ENCODE results near the gene COL25A1.
"Not testable (repeated sequence)": the region's sequence is repeated elsewhere in the genome, so short reads cannot be mapped to it uniquely, and the experiment has no call there.

COL25A1 gene

DNA sequence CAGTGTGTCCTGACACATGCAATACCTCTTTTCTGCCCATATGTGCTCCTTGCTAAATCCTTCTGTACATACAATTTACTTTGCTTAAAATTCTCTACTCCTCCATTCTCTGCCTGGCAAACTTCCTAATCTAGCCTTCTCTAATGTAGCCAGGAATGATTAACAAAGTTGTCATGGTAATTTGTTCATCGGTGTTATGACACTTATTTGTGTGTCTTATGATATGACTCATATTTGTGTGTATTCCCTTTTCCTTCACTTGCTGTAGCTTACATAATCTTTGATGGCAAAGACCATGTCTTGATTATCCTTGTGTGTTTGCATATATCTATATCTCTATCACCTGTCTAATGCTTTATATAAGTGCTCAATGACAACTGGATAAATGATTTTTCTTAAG is 133.3 kb downstream of the COL25A1 start:
- no peak for DNase-seq (ENCODE audit: low spot score)

DNA sequence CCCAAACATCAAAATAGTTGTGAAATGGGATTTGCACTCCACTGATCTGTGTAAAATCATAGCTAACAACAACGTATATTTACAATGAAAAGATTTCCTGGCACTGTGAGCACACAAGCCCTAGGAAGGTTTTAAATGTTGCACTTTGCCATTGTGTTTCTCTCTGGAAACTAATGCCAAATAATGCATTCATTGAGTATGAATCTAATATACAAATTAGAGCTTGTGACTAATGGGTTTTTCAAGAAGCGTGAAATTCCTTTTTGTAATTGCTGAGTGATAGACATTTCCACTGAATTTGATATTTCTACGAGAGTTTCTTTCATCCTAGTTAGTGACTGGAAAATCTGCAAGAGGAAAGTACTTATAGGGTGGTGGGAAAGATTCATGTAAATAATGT is 135.9 kb downstream of the COL25A1 start:
- no peak for DNase-seq (ENCODE audit: low spot score)

DNA sequence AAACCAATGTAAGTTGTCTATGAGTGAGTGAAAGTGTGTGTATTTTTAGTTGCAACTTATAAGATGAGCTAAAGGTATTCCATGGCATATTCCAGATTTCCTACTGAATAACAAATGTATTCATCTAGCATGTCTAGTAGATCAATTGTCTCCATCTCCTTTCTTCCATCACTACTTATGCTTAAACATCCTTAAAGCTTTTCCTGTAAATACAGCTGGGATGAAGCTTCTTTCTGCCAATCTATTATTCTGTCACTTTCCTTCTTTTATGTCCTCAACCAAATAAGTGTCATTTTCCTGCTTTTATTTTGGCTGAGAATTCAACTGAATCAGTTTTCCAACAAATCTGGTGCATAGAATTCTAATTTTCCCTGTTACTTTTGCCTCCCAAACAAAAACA is 136.3 kb downstream of the COL25A1 start:
- no peak for DNase-seq (ENCODE audit: low spot score)

DNA sequence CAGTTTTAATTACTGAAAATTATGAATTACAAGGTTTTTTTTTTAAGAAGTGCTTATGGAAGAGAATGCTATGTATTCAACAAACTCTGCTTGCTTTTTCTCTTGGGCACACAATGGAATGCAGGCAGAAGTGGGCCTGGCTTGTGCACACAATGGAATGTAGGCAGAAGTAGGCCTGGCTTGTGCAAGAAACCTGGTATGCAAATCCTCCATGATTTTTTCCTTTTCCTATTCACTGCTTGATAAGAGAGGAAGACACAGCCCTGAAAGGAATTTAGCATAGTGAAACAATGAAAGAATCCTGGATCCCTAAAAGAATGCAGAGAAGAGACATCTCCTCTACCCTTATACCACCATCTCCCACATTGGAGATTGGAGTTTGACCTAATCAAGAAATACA is 138.4 kb downstream of the COL25A1 start:
- DNase-seq (ENCODE audit: low spot score): no peak

DNA sequence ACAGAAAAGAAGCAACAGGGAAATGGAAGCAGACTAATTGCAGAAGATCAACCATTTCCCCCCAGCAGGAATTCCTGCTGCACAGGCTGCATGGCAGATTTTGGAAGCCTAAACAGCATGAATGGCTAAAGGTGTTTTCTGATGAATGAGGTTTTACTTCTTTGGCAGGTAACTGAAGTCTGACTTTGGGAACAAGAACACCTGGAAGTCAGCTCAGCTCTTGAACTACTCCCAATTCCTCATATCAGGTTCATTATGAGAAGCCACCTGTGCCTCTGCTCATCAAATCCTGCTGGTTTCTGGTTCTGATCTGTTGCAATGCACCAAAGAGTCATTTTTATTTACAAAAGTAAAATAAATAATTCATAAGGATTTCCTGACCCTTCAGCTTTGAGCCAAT is 139.0 kb downstream of the COL25A1 start:
- no peak for DNase-seq (ENCODE audit: low spot score)

DNA sequence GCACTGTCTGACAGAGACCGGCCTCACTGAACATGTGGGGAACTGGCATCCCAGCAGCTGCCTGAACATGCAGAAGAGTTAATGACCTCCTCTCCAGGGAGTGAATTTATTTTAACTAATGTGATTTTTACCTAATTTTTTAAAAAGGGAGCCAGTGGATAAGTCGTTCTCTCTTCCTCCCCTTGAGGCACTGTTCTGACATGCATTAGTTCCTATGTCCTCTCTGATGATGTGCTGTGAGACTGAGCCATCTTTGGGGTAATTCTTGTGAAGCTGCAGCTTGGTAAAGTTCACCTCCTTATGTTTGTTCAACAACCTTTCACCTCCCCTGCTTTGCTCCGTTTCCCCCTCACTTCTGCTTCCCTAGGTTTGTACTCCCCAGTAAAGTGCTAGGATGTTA is 139.7 kb downstream of the COL25A1 start:
- no peak for DNase-seq (ENCODE audit: low spot score)

DNA sequence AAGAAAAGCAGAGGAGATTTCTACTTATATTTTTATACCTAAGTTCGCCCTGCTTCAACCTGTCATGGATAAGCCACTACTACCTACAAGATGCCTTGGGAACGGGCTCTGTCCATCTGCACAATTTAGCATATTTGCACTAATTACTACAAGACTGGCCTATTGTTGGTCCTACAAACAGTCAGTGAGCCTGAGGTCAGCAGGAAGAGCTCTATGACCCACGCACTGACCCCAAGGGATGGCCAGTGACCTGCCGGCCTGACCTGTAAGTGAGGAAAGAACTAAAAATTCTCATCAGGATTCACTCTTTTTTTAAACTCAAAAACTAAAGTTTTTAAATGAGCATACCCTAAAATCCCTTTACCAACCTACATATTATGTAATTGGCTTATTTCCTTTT is 142.0 kb downstream of the COL25A1 start:
- DNase-seq (ENCODE audit: low spot score): no peak

DNA sequence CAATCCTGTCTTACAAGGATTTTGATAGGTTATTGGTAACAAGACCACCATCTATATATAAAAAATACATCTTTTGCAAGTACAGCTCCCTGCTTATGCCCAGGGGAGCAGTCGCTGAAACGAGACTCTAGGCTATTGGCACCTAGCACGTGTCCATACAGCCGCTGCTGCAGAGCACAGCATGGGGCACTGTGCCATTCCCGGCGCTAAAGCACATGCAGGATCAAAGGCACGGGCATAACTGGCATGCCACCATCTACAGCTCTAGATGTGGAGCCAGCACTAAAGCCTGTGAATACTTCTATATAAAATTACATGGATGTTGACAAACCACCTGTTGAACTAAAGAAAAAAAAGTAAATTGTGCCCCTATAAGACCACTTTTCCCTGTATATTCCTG is 144.8 kb downstream of the COL25A1 start:
- no peak for DNase-seq (ENCODE audit: low spot score)

DNA sequence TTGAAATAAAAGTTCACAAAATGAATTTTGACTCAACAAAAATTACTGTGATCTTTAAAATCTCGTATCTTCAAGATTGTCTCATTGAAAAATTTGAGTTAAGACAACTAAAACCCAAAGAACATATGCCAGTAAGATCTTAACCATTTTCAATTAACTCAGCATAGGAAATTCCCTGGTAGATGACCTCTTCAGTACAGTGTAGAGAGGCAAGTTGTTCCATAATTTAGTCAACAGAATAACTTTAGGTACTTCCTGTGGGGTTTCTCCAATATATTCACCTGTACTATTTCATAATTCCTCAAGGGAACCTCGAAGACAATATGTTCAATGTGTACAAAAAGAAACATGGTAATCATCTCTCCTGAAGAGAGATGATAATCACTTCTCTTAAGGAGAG is 145.3 kb downstream of the COL25A1 start:
- no peak for DNase-seq (ENCODE audit: low spot score)

DNA sequence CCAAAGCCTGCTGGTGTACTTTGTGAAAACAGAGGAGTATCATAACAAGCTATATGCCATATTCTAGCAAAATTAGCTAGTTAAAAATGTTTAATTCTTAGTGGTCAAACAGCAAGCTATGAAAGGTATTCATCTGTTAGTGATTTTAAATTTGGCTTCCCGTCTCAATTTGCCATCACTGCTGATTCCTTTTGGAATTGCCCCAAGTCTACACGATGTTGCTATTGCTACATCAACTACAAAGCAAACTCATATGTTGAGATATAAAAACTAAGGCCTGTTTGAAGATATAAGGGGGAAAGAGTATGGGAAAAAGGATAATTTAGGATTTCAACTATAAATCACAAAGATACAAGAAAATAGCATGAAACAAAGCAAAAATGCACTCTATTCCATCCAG is 146.1 kb downstream of the COL25A1 start:
- no peak for DNase-seq (ENCODE audit: low spot score)

DNA sequence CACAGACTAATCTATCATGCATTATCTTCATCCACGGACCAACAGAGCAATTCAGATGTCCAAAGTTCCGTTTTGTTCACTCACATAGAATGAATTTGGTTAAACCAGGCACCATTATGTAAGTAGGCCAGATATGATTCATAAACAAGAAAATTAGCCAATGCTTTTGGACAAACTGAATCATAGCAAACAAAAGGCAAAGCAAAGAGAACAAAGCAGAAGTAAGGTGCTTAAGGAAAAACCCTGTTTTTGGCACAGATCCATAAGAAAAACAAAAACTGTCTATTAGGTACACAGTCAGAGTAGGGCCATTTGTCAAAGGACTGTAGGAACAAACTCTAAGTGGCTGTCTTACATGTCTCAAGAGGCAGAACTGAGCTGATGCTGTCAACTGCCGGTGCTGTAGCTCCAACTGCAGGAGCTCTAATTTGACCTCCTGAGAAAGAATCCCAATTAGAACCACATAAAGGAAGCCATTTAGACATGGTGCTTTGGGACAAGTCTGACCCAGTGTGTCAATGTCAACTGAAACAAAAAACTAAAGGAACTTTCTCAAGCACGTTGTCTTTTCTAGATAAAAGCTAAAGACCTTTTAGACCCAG is 146.7 kb downstream of the COL25A1 start:
- DNase-seq (ENCODE audit: low spot score): no peak

DNA sequence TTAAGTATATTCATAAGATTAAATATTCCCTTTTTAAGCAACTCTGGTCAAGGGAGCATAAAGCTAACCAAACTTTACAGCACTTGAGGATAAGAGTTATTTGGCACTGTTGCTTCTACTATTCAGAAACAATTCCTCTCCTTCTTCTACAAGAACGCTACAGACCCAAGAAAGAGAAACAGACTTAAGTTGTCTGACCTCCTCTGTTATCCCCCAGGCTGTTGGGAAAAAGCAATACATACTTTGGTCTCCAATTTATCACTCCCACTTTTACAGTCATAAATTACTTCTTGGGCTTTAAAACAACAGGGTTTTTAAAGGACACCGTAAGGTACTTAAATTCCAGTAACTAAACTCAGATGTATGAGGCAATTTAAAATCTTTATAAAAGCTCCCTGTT is 147.4 kb downstream of the COL25A1 start:
- DNase-seq (ENCODE audit: low spot score): no peak

DNA sequence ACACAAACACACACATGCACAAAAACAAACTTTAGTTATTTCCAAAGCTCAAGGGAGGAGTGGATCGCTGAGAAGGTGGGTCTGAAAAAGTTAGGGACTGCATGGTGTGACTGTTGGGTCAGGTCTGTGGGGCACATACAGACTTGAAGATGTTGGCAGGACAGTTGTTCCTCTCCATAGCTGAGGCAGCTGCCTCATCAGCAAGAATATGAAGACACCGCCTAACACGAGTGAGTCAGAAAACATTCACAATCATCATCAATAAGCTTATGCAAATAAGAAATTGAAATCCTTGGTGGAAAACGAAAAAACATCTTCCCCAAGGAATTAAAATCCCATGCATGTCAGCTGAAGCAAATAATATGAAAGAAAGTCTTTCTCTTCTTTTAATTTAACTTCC is 148.0 kb downstream of the COL25A1 start:
- DNase-seq (ENCODE audit: low spot score): no peak

DNA sequence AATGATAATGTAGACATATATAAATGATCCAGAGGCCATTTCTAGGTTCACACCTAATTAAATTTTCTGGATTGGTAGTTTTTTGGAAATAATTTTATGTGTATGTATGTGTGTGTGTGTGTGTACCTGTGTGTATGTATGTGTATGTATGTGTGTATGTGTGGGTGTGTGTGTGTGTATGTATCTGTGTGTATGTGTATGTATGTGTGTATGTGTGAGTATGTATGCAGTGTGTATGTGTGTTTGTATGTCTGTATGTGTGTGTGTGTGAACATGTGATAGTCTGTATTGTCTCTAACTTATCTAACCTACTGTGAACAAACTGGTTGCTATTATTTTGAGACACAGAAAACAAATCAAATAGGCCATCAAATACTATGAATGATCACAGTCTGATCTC is 152.6 kb downstream of the COL25A1 start:
- no peak for DNase-seq (ENCODE audit: low spot score)

DNA sequence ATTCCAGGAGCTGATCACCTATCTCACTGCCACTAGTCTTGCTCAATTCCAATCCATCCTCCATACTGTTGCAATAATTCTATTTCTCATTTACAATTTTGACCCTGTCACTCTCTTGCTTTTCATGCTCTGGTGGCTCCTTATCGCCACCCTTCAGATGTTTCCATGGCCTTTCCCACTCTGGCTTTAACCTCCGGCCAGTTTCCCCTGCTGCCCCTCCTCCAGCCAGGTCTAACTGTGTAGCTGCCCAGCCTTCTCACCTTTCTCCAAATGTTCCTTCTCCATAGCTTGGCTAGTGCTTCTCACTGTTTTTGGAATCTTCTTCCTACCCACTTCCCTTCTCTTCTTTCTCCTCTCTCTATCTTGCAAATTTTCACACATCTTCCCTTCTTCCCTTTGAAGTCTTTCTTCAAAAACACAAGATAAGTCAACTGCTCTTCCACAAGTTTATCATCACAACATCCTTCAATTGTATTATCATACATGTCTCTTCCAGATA is 153.8 kb downstream of the COL25A1 start:
- DNase-seq (ENCODE audit: low spot score): no peak

DNA sequence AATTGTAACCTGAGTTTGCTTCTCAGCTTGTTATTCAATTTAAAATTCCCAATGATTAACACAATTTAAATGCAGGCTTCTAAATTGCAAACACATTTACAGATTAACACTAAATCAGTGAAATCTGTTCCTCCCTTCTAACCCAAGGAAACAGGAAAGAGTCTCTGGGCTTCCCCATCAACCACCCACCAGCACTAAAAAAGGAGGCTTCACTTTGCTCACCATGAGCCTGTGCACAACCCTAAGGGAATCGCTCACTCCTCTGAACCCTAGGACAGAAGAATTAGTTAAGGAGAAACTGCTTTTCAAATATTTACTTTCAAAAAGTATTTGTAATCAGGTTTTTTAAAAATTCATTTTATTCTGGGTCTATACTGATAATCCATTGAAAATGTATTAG is 155.3 kb downstream of the COL25A1 start:
- no peak for DNase-seq (ENCODE audit: low spot score)

DNA sequence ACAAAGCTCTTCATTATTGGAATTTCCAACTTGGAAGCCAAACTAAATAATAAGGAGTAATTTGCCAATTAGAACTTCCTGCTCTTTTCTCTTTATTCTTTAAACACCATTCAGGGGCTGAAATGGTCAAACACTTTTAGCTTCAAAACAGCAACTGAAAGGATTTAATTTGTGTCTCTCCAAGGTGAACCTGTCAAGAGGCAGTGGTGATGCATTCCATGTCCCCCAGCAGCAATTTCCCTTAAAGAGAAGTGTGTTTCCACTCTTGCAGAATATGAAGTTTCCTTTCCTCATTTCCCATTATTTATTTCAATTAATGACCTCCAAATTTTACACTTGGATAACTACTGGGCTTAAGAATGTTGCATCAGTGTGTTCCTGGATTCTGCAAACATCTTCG is 156.0 kb downstream of the COL25A1 start:
- no peak for DNase-seq (ENCODE audit: low spot score)

DNA sequence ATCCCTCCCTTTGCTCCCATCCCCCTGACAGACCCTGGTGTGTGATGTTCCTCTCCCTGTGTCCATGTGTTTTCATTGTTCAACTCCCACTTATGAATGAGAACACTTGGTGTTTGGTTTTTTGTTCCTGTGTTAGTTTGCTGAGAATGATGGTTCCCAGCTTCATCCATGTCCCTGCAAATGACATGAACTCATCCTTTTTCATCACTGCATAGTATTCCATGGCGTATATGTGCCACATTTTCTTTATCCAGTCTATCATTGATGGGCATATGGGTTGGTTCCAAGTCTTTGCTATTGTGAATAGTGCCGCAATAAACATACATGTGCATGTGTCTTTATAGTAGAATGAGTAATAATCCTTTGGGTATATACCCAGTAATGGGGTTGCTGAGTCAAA is 164.3 kb downstream of the COL25A1 start:
- not testable (repeated sequence) for DNase-seq (ENCODE audit: low spot score)

DNA sequence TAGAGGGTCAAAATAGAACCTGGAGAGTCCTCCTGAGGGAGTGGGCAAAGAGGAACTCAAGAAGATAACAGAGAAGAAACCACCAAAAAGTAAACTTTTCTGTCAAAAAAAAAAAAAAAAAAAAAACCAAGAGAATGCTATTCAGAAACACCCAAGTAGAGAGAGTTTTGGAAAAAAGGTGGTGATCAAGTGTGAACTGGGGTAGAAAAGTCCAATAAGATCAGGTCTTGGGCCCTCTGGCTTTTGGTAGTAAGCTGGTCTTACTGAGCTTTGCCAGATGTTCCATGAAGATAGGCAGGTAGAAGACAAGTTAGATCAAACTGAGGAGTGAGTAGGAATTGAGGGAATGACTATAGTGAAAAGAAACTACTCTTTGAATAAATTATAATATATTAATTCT is 167.5 kb downstream of the COL25A1 start:
- no peak for DNase-seq (ENCODE audit: low spot score)

DNA sequence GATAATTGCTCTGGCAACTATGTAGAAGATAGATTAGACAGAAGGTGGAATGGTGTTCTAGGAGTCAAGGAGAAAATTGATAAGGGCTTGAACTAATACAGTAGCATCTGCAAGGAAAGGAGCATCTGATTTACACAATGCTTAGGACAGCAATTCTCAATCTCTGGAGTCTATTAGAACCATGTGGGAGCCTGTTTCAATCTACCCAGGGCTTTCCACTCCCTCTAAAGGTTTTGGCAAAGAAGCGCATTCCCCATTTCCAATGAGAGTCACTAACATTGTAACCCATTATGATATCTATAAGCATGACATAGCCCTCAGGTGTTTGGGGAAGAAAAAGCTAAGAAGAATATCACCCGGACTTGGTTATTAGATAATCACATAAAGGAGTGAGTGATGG is 168.2 kb downstream of the COL25A1 start:
- no peak for DNase-seq (ENCODE audit: low spot score)

DNA sequence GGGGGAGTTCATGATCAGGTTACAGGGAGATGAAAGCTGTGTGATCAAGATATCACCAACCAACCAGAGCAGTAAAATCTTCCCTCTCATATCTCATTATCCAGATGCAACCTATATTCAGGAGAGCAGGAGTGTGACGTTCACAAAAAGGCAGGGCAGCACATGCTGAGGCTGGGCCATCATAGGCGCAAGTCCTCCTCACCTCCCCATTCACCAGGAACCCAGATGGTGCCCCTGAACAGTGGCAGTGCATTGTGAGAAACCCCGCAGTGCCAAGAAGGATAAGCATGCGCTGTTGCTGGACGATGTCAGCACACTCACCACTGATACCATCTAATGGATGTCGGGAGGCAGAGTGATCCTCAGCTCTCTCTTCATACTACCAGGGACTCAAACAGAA is 170.9 kb downstream of the COL25A1 start:
- no peak for DNase-seq (ENCODE audit: low spot score)

DNA sequence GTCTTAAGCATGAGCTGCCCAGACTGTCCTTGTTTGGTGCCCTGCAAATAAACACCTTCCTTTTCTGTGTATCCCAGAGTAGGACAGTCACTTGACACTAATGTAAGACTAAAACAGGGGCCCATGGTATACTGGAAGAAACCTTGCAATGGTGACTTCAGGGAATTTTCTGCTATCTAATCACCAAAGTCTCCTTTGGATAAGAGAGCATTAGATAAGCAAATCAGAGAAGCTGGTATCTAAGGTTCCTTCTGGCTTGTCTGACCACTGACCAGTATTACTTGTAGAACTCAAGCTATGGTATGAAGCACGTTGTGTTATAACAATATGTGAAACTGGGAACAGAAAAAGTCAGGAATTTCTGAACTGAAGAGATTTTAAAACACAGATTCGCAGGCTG is 173.9 kb downstream of the COL25A1 start:
- DNase-seq (ENCODE audit: low spot score): no peak

DNA sequence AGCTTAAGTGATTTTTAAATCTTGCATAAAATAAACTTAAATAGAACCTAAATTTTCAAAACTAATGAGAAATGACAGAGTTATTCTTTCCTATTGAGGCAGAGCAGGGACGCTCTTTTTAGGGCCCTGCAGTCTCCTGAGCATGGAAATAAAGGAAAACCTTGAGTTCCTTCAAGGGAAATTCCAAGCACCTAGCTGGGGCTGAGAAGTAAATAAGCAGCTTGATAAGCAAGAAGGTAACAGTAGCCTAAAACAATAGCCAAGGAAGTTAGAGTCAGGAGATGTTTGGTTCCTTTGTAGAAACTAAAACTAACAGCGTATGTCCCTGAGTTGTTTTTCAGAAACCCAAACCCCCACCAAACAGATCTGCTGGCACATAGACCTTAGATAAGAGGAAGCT is 174.6 kb downstream of the COL25A1 start:
- DNase-seq (ENCODE audit: low spot score): no peak

DNA sequence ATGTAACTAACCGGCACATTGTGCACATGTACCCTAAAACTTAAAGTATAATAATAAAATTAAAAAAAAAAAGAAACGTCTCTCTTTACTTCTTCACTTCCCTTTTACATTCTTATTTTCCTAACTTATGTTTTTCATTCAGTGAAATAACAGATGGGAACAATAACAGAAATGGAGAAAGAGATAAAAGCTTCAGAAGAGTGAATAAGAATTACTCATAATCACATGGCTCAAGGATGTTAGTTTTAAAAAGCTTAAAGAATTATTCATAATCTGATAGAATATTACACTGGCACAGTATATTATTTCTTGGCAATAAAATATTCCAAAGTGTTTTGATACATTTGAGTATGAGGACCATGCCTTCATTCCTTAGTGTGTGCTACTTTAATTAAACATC is 175.6 kb downstream of the COL25A1 start:
- DNase-seq (ENCODE audit: low spot score): no peak

DNA sequence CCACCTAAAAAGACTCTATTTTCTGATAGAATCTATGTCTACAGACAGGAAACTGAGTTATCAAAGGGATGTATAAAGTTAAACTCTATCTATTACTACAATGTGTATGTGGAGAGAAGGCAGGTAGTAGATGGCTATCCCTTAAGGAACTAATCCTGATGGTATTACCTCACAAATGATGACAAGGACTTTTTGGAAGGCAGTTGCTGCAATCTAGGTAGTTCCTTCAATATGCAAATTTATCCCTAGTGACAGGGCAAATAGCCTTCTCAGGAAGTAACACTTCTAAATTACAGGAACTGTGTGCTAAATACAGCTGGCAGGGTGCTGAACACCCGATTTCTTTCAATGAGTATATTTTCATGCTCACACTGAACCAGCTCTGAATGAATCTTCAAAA is 177.4 kb downstream of the COL25A1 start:
- DNase-seq (ENCODE audit: low spot score): no peak
